ENCODE data around the gene HCN2.

GRCh38 chr19:641702-642101 is 52.0 kb downstream of the HCN2 start:
- TF ChIP-seq CTCF (IDR thresholded peaks at IDR 0.05) (no peak), POLR2AphosphoS5 (IDR thresholded peaks at IDR 0.05) (no peak)

Data from prostate gland (tissue), 2 donors.